Ammon's horn (tissue), 1 donor: ENCODE data around the gene CAPSL.
"Not testable (repeated sequence)": the region's sequence is repeated elsewhere in the genome, so short reads cannot be mapped to it uniquely, and the experiment has no call there.

ENCODE experiments used
- DNase-seq: peaks from one replicate; pipeline ENCODE4 v3.0.0-alpha.2; 2016; ENCODE audit warnings: low spot score

Gene CAPSL

DNA sequence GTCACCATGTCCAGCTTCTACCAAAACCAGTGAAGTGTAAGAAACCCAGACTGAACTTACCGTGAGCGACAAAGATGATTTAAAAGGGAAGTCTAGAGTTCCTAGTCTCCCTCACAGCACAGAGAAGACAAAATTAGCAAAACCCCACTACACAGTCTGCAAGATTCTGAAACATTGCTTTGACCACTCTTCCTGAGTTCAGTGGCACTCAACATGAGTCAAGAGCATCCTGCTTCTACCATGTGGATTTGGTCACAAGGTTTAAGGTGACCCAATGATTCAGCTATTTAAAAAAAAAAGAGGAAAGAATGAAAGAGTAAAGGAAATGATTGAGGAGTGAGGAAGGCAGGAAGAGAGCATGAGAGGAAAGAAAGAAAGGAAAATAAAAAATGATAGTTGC lies 62.0 kb downstream of the CAPSL start:
- no peak for DNase-seq

DNA sequence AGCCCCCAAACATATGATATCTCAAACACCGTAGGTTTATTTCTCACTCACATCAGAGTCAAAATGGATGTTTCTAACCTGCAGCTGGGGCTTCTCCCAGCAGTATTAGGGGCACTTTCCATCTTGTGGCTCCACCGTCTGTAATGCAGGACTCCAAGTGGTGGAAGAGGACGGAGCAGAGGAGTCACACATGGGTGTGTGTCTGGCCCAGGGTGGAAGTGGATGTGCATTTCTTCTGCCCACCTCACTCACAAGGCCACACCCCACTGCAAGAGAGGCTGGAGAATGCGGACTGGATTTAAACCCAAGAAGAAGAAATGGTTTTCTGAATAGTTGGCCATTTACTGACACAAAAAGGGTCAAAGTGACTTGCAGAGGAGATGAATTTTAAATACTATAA lies 67.8 kb downstream of the CAPSL start:
- DNase-seq, result no peak

DNA sequence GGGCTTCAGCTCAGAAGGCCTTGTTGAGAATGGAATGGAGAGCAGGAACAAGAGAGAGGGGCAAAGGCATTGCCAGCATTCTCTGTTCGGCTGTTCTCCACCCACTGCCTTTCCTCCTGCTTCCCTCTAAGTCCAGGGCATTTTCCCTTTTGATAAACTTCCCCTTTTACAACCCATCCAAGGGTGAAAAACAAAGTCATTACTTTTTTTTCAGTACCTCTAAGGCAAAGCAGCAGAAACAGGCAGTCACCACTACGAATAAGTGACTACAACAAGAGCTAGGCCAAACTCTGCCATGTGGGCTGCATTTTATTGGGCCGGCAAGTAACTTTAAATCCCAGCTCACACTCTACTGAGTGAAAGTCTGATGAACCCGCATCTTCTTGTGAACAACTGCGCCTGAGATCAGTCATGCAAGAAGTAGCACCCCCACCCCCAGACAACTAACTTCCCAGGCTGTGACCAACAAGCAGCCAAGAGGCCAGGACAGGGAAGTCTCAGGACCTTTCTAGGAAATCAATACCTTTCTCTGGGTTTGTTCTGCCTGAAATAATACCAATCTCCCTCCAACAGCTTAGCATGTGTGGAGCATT lies 68.6 kb downstream of the CAPSL start:
- no peak for DNase-seq

DNA sequence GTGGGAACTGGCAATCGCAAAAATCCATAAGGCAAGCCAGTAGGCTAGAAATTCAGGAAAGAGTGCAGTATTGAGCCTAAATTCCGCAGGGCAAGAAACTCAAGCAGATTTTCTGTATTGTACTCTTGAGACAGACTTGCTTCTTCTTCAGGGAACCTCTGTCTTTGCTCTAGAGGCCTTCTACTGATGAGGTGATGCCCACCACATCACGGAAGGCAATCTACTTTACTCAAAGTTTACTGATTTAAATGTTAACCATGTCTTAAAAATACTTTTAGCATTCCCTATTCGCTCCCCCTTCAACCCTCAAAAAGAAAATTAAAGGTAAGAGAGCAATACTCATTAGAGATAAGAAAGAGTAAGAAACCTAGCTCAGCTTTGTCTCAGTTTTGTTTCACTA lies 70.4 kb downstream of the CAPSL start:
- no peak for DNase-seq

DNA sequence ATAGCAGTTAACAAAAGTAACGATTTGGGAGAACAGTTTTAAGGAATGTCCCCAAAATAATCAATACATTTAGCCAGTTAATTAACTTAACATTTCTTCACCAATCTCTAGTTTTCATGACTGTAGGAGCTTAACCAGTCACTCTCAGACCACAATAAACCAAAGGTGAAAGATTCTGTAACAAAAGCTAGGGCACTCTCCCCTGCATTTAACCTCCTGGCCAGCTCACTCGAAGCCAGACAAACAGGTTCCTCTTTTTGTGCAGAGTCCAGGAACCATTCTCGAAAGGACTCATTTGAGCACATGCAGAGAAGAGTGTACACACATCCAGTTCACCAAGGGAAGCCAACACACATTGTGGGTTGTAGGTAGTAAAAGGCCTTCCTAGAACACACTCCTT lies 75.3 kb downstream of the CAPSL start:
- no peak for DNase-seq

DNA sequence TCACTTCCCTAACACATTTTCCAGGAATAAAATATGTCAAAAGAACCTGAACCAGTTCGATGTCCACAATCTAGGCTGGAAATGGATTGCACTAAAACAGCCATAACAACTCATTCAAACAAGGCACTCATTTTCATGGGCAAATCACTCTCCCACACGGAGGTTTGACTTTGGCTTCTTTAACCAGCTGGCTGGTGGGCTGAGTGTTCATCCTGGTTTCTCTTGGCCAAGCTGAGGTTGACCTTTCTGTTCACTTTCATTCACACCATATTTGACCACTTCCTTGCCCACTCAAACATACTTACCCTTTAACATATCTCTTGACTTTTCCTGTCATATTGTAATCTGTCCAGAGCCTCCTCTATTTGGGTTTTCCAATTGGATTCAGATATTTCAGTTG lies 76.3 kb downstream of the CAPSL start:
- no peak for DNase-seq

DNA sequence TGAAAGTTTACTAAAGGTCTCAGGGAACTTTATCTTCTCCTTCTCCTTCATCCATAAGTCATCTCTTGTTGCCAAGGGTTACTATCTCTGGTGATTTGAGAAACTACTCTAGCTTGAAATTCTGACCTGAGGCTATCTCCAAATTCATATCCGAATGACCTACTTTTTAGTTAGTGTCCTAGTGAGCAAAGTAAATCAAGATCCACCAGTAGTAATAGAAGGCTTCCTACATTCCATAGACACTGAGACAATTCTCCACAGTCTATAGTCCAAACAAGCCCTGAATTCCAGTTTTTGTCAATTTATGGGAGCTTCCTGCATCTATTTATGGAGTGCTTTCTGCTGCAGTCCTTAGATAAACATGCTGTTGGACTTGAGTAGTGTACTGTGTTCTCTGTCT lies 76.7 kb downstream of the CAPSL start:
- DNase-seq, result no peak

DNA sequence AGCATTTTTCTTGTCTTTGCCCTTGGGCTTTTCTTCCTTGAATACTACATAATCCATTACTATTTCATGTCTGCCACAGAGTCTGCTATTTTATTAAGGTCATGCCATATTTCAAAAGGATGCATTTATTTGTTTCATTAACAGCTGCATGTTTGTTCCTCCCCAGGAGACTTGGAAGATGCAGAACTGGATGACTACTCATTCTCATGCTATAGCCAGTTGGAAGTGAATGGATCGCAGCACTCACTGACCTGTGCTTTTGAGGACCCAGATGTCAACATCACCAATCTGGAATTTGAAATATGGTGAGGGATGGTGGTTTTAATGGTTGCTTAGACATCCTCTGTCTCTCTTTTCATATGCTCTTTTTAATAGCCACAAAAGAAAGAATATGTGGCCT lies 77.7 kb downstream of the CAPSL start:
- DNase-seq, result no peak

DNA sequence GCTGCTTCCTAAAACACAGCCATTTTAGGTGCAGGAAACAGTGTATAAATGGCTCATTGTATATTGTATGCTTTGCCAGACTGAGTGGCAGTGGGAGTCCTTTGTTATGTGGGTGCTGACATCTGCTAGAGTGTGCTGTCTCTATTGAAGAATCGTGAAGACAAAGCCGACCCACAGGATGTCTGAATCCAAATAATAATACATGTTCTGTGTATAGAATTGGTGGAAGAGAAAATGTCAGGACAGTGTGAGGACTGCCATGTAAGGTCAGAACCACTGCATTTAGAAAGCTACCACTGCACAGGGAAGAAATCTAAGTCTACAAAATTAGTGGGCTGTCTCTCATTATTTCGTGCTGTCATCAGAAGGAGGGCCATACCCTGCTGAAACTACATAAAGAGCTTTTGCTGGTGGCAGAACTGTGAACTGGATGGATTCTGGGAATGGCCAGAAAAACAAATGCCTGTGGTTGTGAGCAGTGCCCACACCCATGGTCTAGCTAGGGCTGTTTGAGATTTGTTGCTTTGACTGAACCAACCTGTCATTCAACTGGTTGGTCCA lies 79.2 kb downstream of the CAPSL start:
- peak; percentile 50 for DNase-seq

DNA sequence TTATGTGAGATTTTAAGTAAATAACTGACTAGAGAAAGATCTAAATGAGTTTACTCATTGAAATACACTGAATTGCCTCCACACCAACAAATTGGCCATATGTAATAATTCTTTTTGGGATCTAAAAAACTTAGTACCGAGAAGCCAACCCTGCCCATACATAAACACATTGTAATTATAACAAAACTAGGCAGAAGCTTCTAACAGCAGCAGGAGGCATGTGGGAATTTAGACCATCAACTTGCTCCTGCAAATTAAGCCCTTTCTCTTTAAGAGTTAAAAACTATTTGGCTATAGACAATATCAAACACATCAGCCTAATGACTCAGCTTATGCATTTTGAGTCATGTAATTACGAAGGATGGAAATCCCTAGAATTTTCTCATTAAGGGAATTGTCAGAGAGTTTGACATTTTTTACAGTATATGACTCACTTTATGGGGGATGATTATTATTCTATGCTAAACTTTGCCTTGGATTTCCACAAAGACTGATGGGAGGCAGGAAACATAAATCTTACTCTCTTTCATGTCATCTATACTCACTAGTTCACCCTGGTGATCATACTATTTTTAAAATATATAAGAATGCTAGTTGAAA lies 80.7 kb downstream of the CAPSL start:
- no peak for DNase-seq

DNA sequence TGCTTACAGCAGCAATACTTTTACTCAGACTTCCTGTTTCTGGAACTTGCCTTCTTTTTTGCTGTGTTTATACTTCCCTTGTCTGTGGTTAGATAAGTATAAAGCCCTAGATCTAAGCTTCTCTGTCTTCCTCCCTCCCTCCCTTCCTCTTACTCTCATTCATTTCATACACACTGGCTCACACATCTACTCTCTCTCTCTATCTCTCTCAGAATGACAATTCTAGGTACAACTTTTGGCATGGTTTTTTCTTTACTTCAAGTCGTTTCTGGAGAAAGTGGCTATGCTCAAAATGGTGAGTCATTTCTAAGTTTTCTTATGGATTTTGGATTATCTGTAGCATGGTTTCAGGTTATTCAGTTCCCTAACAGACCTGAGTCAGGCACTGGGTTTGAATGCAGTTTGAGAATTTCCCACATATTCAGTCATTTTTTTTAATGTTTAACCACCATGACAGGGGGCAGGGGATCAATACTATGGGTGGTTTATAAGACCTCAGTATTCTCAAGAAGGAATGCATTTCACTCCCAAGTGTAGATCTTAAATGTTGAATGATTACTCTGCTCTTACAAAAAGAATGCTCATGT lies 81.6 kb downstream of the CAPSL start, which contains the start of gene IL7R:
TSS of gene IL7R (plus strand) at position 127 of the 587 bp plus-strand sequence. CDS start at position 214, 87 bp downstream.
- no peak for DNase-seq

DNA sequence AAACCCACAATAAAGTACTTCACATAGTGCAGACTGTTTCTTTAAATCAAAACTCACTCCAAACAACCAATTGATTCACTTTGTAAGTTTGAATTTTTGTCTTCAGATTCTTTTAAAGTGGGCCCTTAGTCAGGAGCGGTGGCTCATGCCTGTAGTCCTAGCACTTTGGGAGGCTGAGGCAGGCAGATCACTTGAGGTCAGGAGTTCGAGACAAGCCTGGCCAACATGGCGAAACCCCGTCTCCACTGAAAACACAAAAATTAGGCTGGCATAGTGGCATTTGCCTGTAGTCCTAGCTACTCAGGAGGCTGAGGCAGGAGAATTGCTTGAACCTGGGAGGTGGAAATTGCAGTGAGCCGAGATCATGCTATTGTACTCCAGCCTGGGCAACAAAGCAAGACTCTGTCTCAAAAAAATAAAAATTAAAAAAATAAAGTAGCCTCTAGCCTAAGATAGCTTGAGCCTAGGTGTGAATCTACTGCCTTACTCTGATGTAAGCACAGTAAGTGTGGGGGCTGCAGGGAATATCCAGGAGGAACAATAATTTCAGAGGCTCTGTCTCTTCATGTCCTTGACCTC lies 82.1 kb downstream of the CAPSL start:
- not testable (repeated sequence) for DNase-seq

DNA sequence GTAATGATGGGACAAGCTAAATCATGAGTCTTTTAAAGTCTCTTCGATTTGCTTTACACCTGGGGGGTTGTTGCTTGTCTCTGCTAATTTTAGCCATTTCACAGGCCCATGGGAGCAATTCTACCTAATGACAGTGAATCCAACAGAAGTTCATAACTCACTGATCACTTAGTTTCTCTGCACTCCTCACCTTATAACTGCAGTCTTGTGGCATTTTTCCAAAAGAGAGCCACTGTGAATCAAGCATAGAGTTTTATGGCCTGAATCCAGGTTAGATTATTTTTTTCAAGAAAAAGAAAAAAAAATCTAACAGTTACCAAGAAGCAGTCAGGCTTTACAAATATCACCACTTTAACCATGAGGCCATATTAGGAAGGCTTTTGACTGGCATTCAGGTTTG lies 83.2 kb downstream of the CAPSL start:
- DNase-seq, result no peak
